Heart right ventricle (tissue), 16 donors: ENCODE data around the gene DEPDC1B. TPM values are rescaled to one million over a fixed set of nuclear protein-coding genes. Genes with fewer than 3 reads are reported as not detected.

Source experiments
- ATAC-seq, 8 donors: fragments of 200-7000 bp; cut with Tn5 transposase; one replicate each; pipeline ENCODE4 v1.9.1; 2020; ENCODE audit warnings: mild to moderate bottlenecking in 8 of 8, moderate library complexity in 8 of 8, moderate number of reproducible peaks in 1 of 8
- DNase-seq, 2 donors: peaks; one replicate each; pipeline ENCODE4 v3.0.0-alpha.2; 2020
- H3K27ac ChIP-seq, 10 donors: fragments of 200-600 bp; sonication (generic) in 2 of 10; one replicate each; pipeline versions ENCODE4 v1.5.0 to v1.8.0; 2020 to 2022; ENCODE audit warnings: mild to moderate bottlenecking in 3 of 10
- H3K27me3 ChIP-seq, 7 donors: fragments of 200-600 bp; one replicate each; pipeline ENCODE4 v1.8.0; 2021 to 2022; ENCODE audit warnings: mild to moderate bottlenecking in 2 of 7
- H3K36me3 ChIP-seq, 9 donors: fragments of 200-600 bp; sonication (generic) in 1 of 9; one replicate each; pipeline versions ENCODE4 v1.5.0 to v1.8.0; 2020 to 2022; ENCODE audit warnings: mild to moderate bottlenecking in 2 of 9
- H3K4me1 ChIP-seq, 9 donors: fragments of 200-600 bp; sonication (generic) in 1 of 9; one replicate each; pipeline versions ENCODE4 v1.5.0 to v1.8.0; 2020 to 2022; ENCODE audit warnings: mild to moderate bottlenecking in 4 of 9
- H3K4me3 ChIP-seq, 10 donors: fragments of 200-600 bp; sonication (generic) in 2 of 10; one replicate each; pipeline versions ENCODE4 v1.5.0 to v1.8.0; 2020 to 2022; ENCODE audit warnings: mild to moderate bottlenecking in 7 of 10, moderate library complexity in 2 of 10
- H3K9me3 ChIP-seq, 11 donors: fragments of 200-600 bp in 10 of 11; sonication (generic) in 2 of 11; one replicate each; pipeline versions ENCODE4 v1.5.0 to v1.8.0; 2013 to 2022; ENCODE audit warnings: mild to moderate bottlenecking in 2 of 11, control low read depth in 1 of 11, moderate library complexity in 1 of 11
- CTCF ChIP-seq, 9 donors: fragments of 200-600 bp; sonication (generic) in 2 of 9; IDR thresholded peaks; one replicate each; pipeline versions ENCODE4 v1.5.0 to v1.8.0; 2021 to 2022; ENCODE audit warnings: antibody characterized with exemption in 9 of 9, mild to moderate bottlenecking in 5 of 9, moderate library complexity in 1 of 9
- WGBS, 2 donors: extraction: QIAGEN DNeasy Blood & Tissue Kit; methylation state at CpG; one replicate each; pipeline ENCODE4 v1.1.7; 2013; ENCODE audit warnings: inconsistent platforms in 1 of 2; 5-methylcytosine and 5-hydroxymethylcytosine counted together
- intact Hi-C, 10 donors: fragments of 100-400 bp; cut with DNase I; formaldehyde crosslinking; loops; one replicate each; pipeline versions ENCODE4 v1.11.1 to v1.14.2; 2022
- polyA plus RNA-seq, 2 donors: library from polyadenylated mRNA; stranded (reverse); fragments of 200-250 nt; gene quantifications; one replicate each; pipeline ENCODE4 v1.2.3, GENCODE V29; 2013
- total RNA-seq, 10 donors: library from RNA; stranded (reverse); fragmentation: NEBNext Ultra II Directional in 3 of 10; extraction: Animal tissue kit (Norgen Biotek cat#: 25700) in 3 of 10; gene quantifications; one replicate each; pipeline versions ENCODE4 v1.2.1 to v1.2.4, GENCODE V29; 2021 to 2023
- donor health status: Arrhythmogenic right ventricular cardiomyopathy.
- donor health status: ischemic (EF 13 %, LVEDD 7.1; RV severe dilation, severe dysfunction).
- donor health status: healthy with polysubstance abuse.
- donor health status: DM: no; HTN: yes; CAD: no.
- donor health status: DM: no; HTN: no; CAD: no.
- donor health status: ischemic (EF 25% LVEDD 6.9; RV normal size, moderate dysfunction).
- donor health status: ischemic (EF 25% LVEDD 5.7; RV mildly dilated, moderate dysfunction).
- donor health status: healthy.
- donor health status: DM: yes; HTN: yes; CAD: no.
- donor health status: Ischemic cardiomyopathy.
- donor health status: ischemic (EF 35%, LVEDD 5.7; RV mildly dilated, moderate dysfunction).
- donor health status: nonischemic (EF 11% LVEDD 7.7; RV severe dilation, severe dysfunction).
- donor health status: DM: yes; HTN: yes; CAD: no.
- donor health status: PGD.
- donor health status: ischemic (EF 29% LVEDD 5.4; RV normal size, mild dysfunction).
- donor health status: nonischemic (EF 23%, LVEDD 6.1; RV moderate dilation, normal function).

DEPDC1B gene
- total and polyA plus RNA-seq, 12 donors, result 0.04 to 1.1 (median 0.46) TPM; not detected in 7

GRCh38 chr5:60675286-60675685, 24.7 kb downstream of the DEPDC1B start:
- WGBS, 2 donors, result 95 to 97% methylated on average over 1 of the region's 1 CpG
- H3K36me3 ChIP-seq, result no peaks in the 10 kb centered on the region
- no peak overlapping the region for H3K4me3 ChIP-seq
- H3K4me1 ChIP-seq, result peaks cover 0 to 4% (median 0%) of the 10 kb centered on the region in 9 donors
- no peak for ATAC-seq
- H3K9me3 ChIP-seq, result no peaks in the 10 kb centered on the region
- intact Hi-C loops, result loop anchor here in 5 of 10 donors (5.0 to 10.0 kb wide), 4 partner anchors 860 to 1470 kb away; no protein-coding TSS in a partner anchor
- H3K27ac ChIP-seq, result no peak overlapping the region
- peaks cover 0 to 6% (median 0%) of the 10 kb centered on the region in 7 donors for H3K27me3 ChIP-seq
- no peak for TF ChIP-seq CTCF (IDR thresholded peaks at IDR 0.05)
- DNase-seq, result no peak

- H3K27me3 ChIP-seq, result peaks cover 0 to 6% (median 0%) of the 10 kb centered on the region in 7 donors
- WGBS, 2 donors, result 73% methylated on average over 2 of the region's 2 CpGs
- DNase-seq (no peak), ATAC-seq (no peak)
- no peaks in the 10 kb centered on the region for H3K36me3 ChIP-seq
- no peaks in the 10 kb centered on the region for H3K9me3 ChIP-seq
- H3K4me1 ChIP-seq, result peaks cover 0 to 4% (median 0%) of the 10 kb centered on the region in 9 donors
- no peak for TF ChIP-seq CTCF (IDR thresholded peaks at IDR 0.05)
- H3K27ac ChIP-seq, result no peak overlapping the region
- intact Hi-C loops, result loop anchor here in 7 of 10 donors (5.0 to 10.0 kb wide), 5 partner anchors 860 to 1470 kb away; no protein-coding TSS in a partner anchor
- no peak overlapping the region for H3K4me3 ChIP-seq
Measured at GRCh38 chr5:60674251-60675069, 25.5 kb downstream of the DEPDC1B start.

- Histone ChIP-seq H3K36me3 (no peaks in the 10 kb centered on the region), H3K4me3 (no peak overlapping the region), H3K27me3 (peaks cover 0 to 3% (median 0%) of the 10 kb centered on the region in 7 donors), H3K27ac (no peak overlapping the region), H3K9me3 (no peaks in the 10 kb centered on the region), H3K4me1 (peaks cover 0 to 4% (median 0%) of the 10 kb centered on the region in 9 donors)
- WGBS, 2 donors, result 84 to 86% methylated on average over 2 of the region's 2 CpGs
- intact Hi-C loops, result loop anchor here in 6 of 10 donors (5.0 to 10.0 kb wide), 4 partner anchors 859 to 1471 kb away; no protein-coding TSS in a partner anchor
- ATAC-seq (no peak), DNase-seq (no peak)
- no peak for TF ChIP-seq CTCF (IDR thresholded peaks at IDR 0.05)
Measured at GRCh38 chr5:60673334-60673733, 26.6 kb downstream of the DEPDC1B start.

- no peaks in the 10 kb centered on the region for H3K36me3 ChIP-seq
- H3K4me1 ChIP-seq, result peaks cover 0 to 4% (median 0%) of the 10 kb centered on the region in 9 donors
- DNase-seq (no peak), ATAC-seq (no peak)
- no peaks in the 10 kb centered on the region for H3K9me3 ChIP-seq
- 94% methylated on average over 3 of the region's 3 CpGs for WGBS, 2 donors
- intact Hi-C loops, result loop anchor here in 6 of 10 donors (5.0 to 10.0 kb wide), 4 partner anchors 858 to 1472 kb away; no protein-coding TSS in a partner anchor
- H3K4me3 ChIP-seq, result no peak overlapping the region
- no peak overlapping the region for H3K27ac ChIP-seq
- H3K27me3 ChIP-seq, result no peaks in the 10 kb centered on the region
- no peak for TF ChIP-seq CTCF (IDR thresholded peaks at IDR 0.05)
Measured at GRCh38 chr5:60672693-60673264, 27.2 kb downstream of the DEPDC1B start.
